Globus pallidus (tissue), 1 donor: ENCODE measurements around the gene PACSIN2.
"Not testable (repeated sequence)": the region's sequence is repeated elsewhere in the genome, so short reads cannot be mapped to it uniquely, and the experiment has no call there.

Experiments used
- DNase-seq: peaks from one replicate; pipeline ENCODE4 v3.0.0-alpha.2; 2015; ENCODE audit warnings: low spot score

The PACSIN2 gene

GRCh38 chr22:43014869-43015676, at the start of gene PACSIN2:
TSS of gene PACSIN2 (minus strand) at chr22:43015149. CDS start at chr22:42912080, 103,069 bp downstream.
- DNase-seq: peak; percentile 96

- DNase-seq: no peak
These were observed 45.2 kb upstream of the PACSIN2 start for GRCh38 chr22:43060183-43060582.

- DNase-seq: no peak
These were observed 42.7 kb upstream of the PACSIN2 start for GRCh38 chr22:43057641-43058040.

GRCh38 chr22:43053176-43053575, 38.2 kb upstream of the PACSIN2 start:
- DNase-seq: no peak

- DNase-seq: no peak
These were observed 36.0 kb upstream of the PACSIN2 start for GRCh38 chr22:43050995-43051394.

GRCh38 chr22:43047605-43048004, 32.7 kb upstream of the PACSIN2 start:
- no peak for DNase-seq

GRCh38 chr22:43044290-43044712, 29.4 kb upstream of the PACSIN2 start:
- DNase-seq: no peak

GRCh38 chr22:43042101-43042780, 27.3 kb upstream of the PACSIN2 start:
- DNase-seq: no peak

- DNase-seq: no peak
These were observed 24.9 kb upstream of the PACSIN2 start for GRCh38 chr22:43039800-43040199.

GRCh38 chr22:43038325-43038724, 23.4 kb upstream of the PACSIN2 start:
- DNase-seq: no peak

- DNase-seq: no peak
These were observed 21.4 kb upstream of the PACSIN2 start for GRCh38 chr22:43036282-43036829.

GRCh38 chr22:43035250-43035649, 20.3 kb upstream of the PACSIN2 start:
- DNase-seq: no peak

GRCh38 chr22:43031617-43032016, 16.7 kb upstream of the PACSIN2 start:
- no peak for DNase-seq

- no peak for DNase-seq
These were observed 3.7 kb upstream of the PACSIN2 start for GRCh38 chr22:43018615-43019014.

- no peak for DNase-seq
These were observed 2.8 kb upstream of the PACSIN2 start for GRCh38 chr22:43017525-43018460.

GRCh38 chr22:43016150-43016549, 1.2 kb upstream of the PACSIN2 start:
- not testable (repeated sequence) for DNase-seq

GRCh38 chr22:43015677-43016042, 711 bp upstream of the PACSIN2 start:
- no peak for DNase-seq

GRCh38 chr22:43014316-43014868, 557 bp downstream of the PACSIN2 start:
- DNase-seq: peak; percentile 31

GRCh38 chr22:43013355-43014315, 1.3 kb downstream of the PACSIN2 start:
- no peak for DNase-seq

- no peak for DNase-seq
These were observed 2.6 kb downstream of the PACSIN2 start for GRCh38 chr22:43012390-43012789.
